Endothelial cell of umbilical vein (primary cell): ENCODE measurements around the gene EIF4A3. TPM values are rescaled to one million over a fixed set of nuclear protein-coding genes. Genes with fewer than 3 reads are reported as not detected.

Source experiments
- BruUV-seq: library from RNA; stranded (reverse); fragments of 400-500 nt; replicated peaks from 2 replicates; lab custom pipeline; 2021; lab: Mats Ljungman, UMichigan
- CTCF ChIA-PET: fragments of 300-600, 350-600 bp; sonication (Branson Sonifier 250); formaldehyde crosslinking; loops from one replicate; lab custom pipeline; 2021; ENCODE audit warnings: antibody characterized with exemption, inconsistent platforms; lab: Charles Lee
- POLR2A ChIA-PET: fragments of 300-600, 350-600 bp; sonication (Branson Sonifier 250); formaldehyde crosslinking; loops from one replicate; lab custom pipeline; 2021; ENCODE audit warnings: antibody characterized with exemption, inconsistent platforms; lab: Charles Lee
- DNase-seq: peaks from one replicate; pipeline ENCODE4 v3.0.0-alpha.2; 2011; ENCODE audit warnings: low read depth, low spot score
- FAIRE-seq: peaks from 2 replicates; lab custom pipeline; 2011; peaks lifted over from hg19 to GRCh38; lab: Jason Lieb, UNC
- H2AFZ ChIP-seq: 2 replicates; pipeline ENCODE4 v1.6.0; 2012; ENCODE audit warnings: low read depth, low read length, control low read depth, inconsistent platforms
- H3K27ac ChIP-seq: 2 replicates; pipeline ENCODE4 v1.5.1; 2011; ENCODE audit warnings: low read depth, mild to moderate bottlenecking, control low read depth, low read length, moderate library complexity; ENCODE audit not compliant: insufficient read depth
- H3K27me3 ChIP-seq, 2 experiments: 2 replicates each; pipeline versions ENCODE4 v1.6.0 to v1.6.1; 2011; ENCODE audit warnings: low read length in 2 of 2, mixed read lengths in 1 of 2; ENCODE audit not compliant: control insufficient read depth in 2 of 2, insufficient read depth in 2 of 2
- H3K36me3 ChIP-seq, 2 experiments: 2 replicates in 1 of 2; 3 replicates in 1 of 2; pipeline ENCODE4 v1.5.1; 2011; ENCODE audit warnings: low read length in 2 of 2, mild to moderate bottlenecking in 1 of 2, moderate library complexity in 1 of 2; ENCODE audit not compliant: control insufficient read depth in 2 of 2, insufficient read depth in 2 of 2; ENCODE audit errors: extremely low read depth in 1 of 2
- H3K4me1 ChIP-seq: 3 replicates; pipeline ENCODE4 v1.5.1; 2011; ENCODE audit warnings: mild to moderate bottlenecking, low read length; ENCODE audit not compliant: control insufficient read depth, insufficient read depth; ENCODE audit errors: extremely low read depth
- H3K4me2 ChIP-seq: 2 replicates; pipeline ENCODE4 v1.6.1; 2011; ENCODE audit warnings: low read length, control low read depth, mixed read lengths; ENCODE audit not compliant: insufficient read depth
- H3K4me3 ChIP-seq, 3 experiments: fragments of 200-600 bp in 1 of 3; sonication (generic), shearing (Covaris generic) in 1 of 3; replicated peaks in 1 of 3; 2 replicates each; pipeline ENCODE4 v1.5.1; 2011 to 2016; ENCODE audit warnings: control low read depth in 3 of 3, low read length in 3 of 3, mild to moderate bottlenecking in 2 of 3, inconsistent platforms in 1 of 3, low read depth in 1 of 3, moderate library complexity in 1 of 3; ENCODE audit not compliant: insufficient read depth in 1 of 3
- H3K79me2 ChIP-seq: 2 replicates; pipeline ENCODE4 v1.6.0; 2012; ENCODE audit warnings: low read length, inconsistent platforms; ENCODE audit not compliant: control insufficient read depth, insufficient read depth
- H3K9ac ChIP-seq: replicated peaks from 2 replicates; pipeline ENCODE3; 2011; ENCODE audit warnings: low read length, control low read depth; ENCODE audit not compliant: insufficient read depth; ENCODE audit errors: extremely low read depth
- H3K9me1 ChIP-seq: replicated peaks from 3 replicates; pipeline ENCODE4 v1.6.0; 2011; ENCODE audit warnings: mild to moderate bottlenecking, low read length; ENCODE audit not compliant: control insufficient read depth, insufficient read depth; ENCODE audit errors: extremely low read depth
- H3K9me3 ChIP-seq: replicated peaks from 2 replicates; pipeline ENCODE4 v1.5.1; 2012; ENCODE audit warnings: low read length, inconsistent platforms; ENCODE audit not compliant: control insufficient read depth, insufficient read depth
- H4K20me1 ChIP-seq: replicated peaks from 2 replicates; pipeline ENCODE3; 2011; ENCODE audit warnings: mild to moderate bottlenecking, low read length; ENCODE audit not compliant: control insufficient read depth, insufficient read depth; ENCODE audit errors: extremely low read depth
- EZH2 ChIP-seq: IDR thresholded peaks from 2 replicates; pipeline ENCODE4 v1.6.1; 2012; ENCODE audit warnings: borderline replicate concordance, low read depth, mild to moderate bottlenecking, moderate library complexity, low read length, inconsistent platforms; ENCODE audit not compliant: severe bottlenecking
- FOS ChIP-seq: IDR thresholded peaks from 2 replicates; pipeline ENCODE4 v1.6.1; 2011; ENCODE audit warnings: mild to moderate bottlenecking, low read length, moderate library complexity, borderline replicate concordance; ENCODE audit not compliant: insufficient read depth
- GATA2 ChIP-seq: IDR thresholded peaks from 2 replicates; pipeline ENCODE4 v1.7.0; 2011; ENCODE audit warnings: low read depth, mild to moderate bottlenecking, moderate library complexity, mixed read lengths, low read length; ENCODE audit not compliant: insufficient read length, insufficient read depth
- JUN ChIP-seq: IDR thresholded peaks from 2 replicates; pipeline ENCODE4 v1.6.1; 2011; ENCODE audit warnings: borderline replicate concordance, low read depth; ENCODE audit not compliant: insufficient read length, insufficient read depth
- MYC ChIP-seq: IDR thresholded peaks from one replicate; pipeline ENCODE4 v1.6.1; 2011; ENCODE audit warnings: mild to moderate bottlenecking, low read depth, low read length
- POLR2A ChIP-seq: IDR thresholded peaks from 2 replicates; pipeline ENCODE4 v1.6.1; 2012; ENCODE audit warnings: low read depth, mild to moderate bottlenecking, control low read depth, low read length
- POLR2AphosphoS5 ChIP-seq: IDR thresholded peaks from 2 replicates; pipeline ENCODE4 v1.6.1; 2012; ENCODE audit warnings: low read depth, mild to moderate bottlenecking, control low read depth, low read length, moderate library complexity; ENCODE audit not compliant: insufficient read depth
- dilution Hi-C: fragments of 300-500 bp; cut with MboI; formaldehyde crosslinking; loops from one replicate; pipeline ENCODE4 v1.15.0; 2019; ENCODE audit warnings: low sequenced_read_pairs; ENCODE audit not compliant: extremely low pct_ligation_motif_present
- intact Hi-C: fragments of 100-400 bp; cut with micrococcal nuclease; formaldehyde crosslinking; loops from one replicate; pipeline ENCODE4 v1.10.0; 2022
- polyA plus RNA-seq, 4 experiments: library from polyadenylated mRNA; depleted of rRNA in 3 of 4; stranded (reverse) in 3 of 4; unstranded in 1 of 4; fragments of >200 nt; gene quantifications; 2 replicates each; pipeline versions ENCODE4 v1.2.1 to v1.2.3, GENCODE V29; 2011 to 2012; ENCODE audit warnings: missing spikeins in 1 of 4
- total RNA-seq: library from RNA; stranded (reverse); gene quantifications from 2 replicates; pipeline ENCODE4 v1.2.3, GENCODE V29; 2021
- TF ChIP-seq, protein P1 (sequence below): IDR thresholded peaks from 2 replicates; pipeline ENCODE4 v1.6.1; 2011; ENCODE audit not compliant: insufficient read depth, insufficient read length
- TF ChIP-seq, protein P2 (sequence below), 2 donors: IDR thresholded peaks; 1 replicate in 1 of 2; 2 replicates in 1 of 2; pipeline ENCODE4 v1.5.1; 2011; ENCODE audit warnings: low read length in 2 of 2, mild to moderate bottlenecking in 2 of 2, moderate library complexity in 2 of 2, control low read depth in 1 of 2, inconsistent platforms in 1 of 2, low read depth in 1 of 2; ENCODE audit not compliant: insufficient read depth in 1 of 2; ENCODE audit errors: extremely low read depth in 1 of 2

The EIF4A3 gene
- total and polyA plus RNA-seq, 2 donors (not counting 3 experiments of a cell fraction or from before 2014, with no cell fraction given) = 90.4 to 94.5 TPM

DNA sequence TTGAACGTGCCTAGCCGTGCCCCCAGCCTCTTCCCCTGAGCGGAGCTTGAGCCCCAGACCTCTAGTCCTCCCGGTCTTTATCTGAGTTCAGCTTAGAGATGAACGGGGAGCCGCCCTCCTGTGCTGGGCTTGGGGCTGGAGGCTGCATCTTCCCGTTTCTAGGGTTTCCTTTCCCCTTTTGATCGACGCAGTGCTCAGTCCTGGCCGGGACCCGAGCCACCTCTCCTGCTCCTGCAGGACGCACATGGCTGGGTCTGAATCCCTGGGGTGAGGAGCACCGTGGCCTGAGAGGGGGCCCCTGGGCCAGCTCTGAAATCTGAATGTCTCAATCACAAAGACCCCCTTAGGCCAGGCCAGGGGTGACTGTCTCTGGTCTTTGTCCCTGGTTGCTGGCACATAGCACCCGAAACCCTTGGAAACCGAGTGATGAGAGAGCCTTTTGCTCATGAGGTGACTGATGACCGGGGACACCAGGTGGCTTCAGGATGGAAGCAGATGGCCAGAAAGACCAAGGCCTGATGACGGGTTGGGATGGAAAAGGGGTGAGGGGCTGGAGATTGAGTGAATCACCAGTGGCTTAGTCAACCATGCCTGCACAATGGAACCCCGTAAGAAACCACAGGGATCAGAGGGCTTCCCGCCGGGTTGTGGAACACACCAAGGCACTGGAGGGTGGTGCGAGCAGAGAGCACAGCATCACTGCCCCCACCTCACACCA is 44.8 kb downstream of the EIF4A3 start:
- FAIRE-seq = peak; percentile 77
- Histone ChIP-seq H3K27me3 (no peaks in the 10 kb centered on the region), H3K36me3 (no peaks in the 10 kb centered on the region), H3K79me2 (no peaks in the 10 kb centered on the region), H3K27ac (no peak overlapping the region), H2AFZ (peak overlapping the region; percentile 92), H3K4me3 (peak overlapping the region; percentile 10 to 80 (median 70)), H3K9me1 (no peaks in the 10 kb centered on the region), H3K4me2 (peak overlapping the region; percentile 55), H4K20me1 (no peaks in the 10 kb centered on the region), H3K4me1 (peaks cover 10% of the 10 kb centered on the region), H3K9me3 (no peaks in the 10 kb centered on the region), H3K9ac (peak overlapping the region; percentile 83)
- intact Hi-C loops = loop anchor here (1.0 to 10.0 kb wide), 2 partner anchors 45 to 263 kb away; partner anchors contain the start of gene EIF4A3
- no peak for TF ChIP-seq POLR2A
- CTCF ChIA-PET = interaction anchor here (0.6 to 2.4 kb wide), 45 partner anchors 8 to 360 kb away, joined by 3 to 23 read pairs (median 5); partner anchors contain the start of genes CBX8 and EIF4A3
- POLR2A ChIA-PET = interaction anchor here (0.6 to 1.0 kb wide), 2 partner anchors 44 to 68 kb away, joined by 4 to 5 read pairs; no protein-coding TSS in a partner anchor
- DNase-seq = peak; percentile 35
- dilution Hi-C loops = no loop called here
- no TSS peak for BruUV-seq

DNA sequence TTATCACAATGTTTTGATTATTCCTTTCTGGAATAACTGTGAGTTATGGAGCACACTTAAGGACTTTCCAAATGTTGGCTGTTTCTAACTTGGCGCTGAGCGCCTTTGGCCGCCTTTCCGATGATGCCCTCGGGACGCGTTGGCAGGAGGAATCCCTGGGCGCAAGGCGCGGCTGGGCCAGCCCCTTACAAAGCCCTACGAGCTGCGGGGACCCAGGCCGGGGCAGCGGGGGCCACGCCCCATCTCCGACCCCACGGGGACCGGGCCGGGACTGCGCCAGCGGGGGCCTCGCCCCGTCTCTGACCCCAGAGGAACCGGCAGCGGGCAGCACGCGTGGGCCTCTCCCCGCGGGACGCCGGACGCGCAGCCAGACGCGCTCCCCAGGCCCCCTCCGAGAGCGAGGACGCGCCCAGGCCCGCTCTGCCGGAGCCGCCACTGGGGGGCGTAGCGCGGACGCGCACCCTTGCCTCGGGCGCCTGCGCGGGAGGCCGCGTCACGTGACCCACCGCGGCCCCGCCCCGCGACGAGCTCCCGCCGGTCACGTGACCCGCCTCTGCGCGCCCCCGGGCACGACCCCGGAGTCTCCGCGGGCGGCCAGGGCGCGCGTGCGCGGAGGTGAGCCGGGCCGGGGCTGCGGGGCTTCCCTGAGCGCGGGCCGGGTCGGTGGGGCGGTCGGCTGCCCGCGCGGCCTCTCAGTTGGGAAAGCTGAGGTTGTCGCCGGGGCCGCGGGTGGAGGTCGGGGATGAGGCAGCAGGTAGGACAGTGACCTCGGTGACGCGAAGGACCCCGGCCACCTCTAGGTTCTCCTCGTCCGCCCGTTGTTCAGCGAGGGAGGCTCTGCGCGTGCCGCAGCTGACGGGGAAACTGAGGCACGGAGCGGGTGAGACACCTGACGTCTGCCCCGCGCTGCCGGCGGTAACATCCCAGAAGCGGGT is 45.6 kb downstream of the EIF4A3 start, which contains the start of gene GAA:
TSS of gene GAA (plus strand) at position 571 of the 935 bp plus-strand sequence. CDS start 3,006 bp downstream, outside the sequence.
- POLR2A ChIA-PET = interaction anchor here (0.6 to 1.0 kb wide), 2 partner anchors 45 to 67 kb away, joined by 4 to 5 read pairs; no protein-coding TSS in a partner anchor
- Histone ChIP-seq H3K4me3 (peak within 1 kb of the TSS; percentile 70 to 80 (median 72)), H3K36me3 (no peaks in the 10 kb centered on the region), H2AFZ (peak within 1 kb of the TSS; percentile 94), H3K9me3 (no peaks in the 10 kb centered on the region), H3K27ac (peak within 1 kb of the TSS; percentile 32), H3K27me3 (no peaks in the 10 kb centered on the region), H3K4me2 (peak within 1 kb of the TSS; percentile 94), H4K20me1 (no peaks in the 10 kb centered on the region), H3K4me1 (peaks cover 10% of the 10 kb centered on the region), H3K9ac (peak within 1 kb of the TSS; percentile 83), H3K79me2 (no peaks in the 10 kb centered on the region), H3K9me1 (no peaks in the 10 kb centered on the region)
- DNase-seq (peak; percentile 83), FAIRE-seq (peak; percentile 74)
- CTCF ChIA-PET = interaction anchor here (0.6 to 2.4 kb wide), 46 partner anchors 9 to 360 kb away, joined by 3 to 23 read pairs (median 5); partner anchors contain the start of genes CBX8 and EIF4A3
- BruUV-seq = TSS peak; percentile 48
- dilution Hi-C loops = no loop called here
- TF ChIP-seq POLR2A = peak; percentile 82
- no peak for TF ChIP-seq MYC
- TF ChIP-seq FOS = no peak
- no peak for TF ChIP-seq JUN
- no peak for TF ChIP-seq EZH2
- TF ChIP-seq, protein P1, sequence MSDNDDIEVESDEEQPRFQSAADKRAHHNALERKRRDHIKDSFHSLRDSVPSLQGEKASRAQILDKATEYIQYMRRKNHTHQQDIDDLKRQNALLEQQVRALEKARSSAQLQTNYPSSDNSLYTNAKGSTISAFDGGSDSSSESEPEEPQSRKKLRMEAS = peak; percentile 76
- no peak for TF ChIP-seq GATA2
- TF ChIP-seq POLR2AphosphoS5 = peak; percentile 97
- TF ChIP-seq, protein P2, sequence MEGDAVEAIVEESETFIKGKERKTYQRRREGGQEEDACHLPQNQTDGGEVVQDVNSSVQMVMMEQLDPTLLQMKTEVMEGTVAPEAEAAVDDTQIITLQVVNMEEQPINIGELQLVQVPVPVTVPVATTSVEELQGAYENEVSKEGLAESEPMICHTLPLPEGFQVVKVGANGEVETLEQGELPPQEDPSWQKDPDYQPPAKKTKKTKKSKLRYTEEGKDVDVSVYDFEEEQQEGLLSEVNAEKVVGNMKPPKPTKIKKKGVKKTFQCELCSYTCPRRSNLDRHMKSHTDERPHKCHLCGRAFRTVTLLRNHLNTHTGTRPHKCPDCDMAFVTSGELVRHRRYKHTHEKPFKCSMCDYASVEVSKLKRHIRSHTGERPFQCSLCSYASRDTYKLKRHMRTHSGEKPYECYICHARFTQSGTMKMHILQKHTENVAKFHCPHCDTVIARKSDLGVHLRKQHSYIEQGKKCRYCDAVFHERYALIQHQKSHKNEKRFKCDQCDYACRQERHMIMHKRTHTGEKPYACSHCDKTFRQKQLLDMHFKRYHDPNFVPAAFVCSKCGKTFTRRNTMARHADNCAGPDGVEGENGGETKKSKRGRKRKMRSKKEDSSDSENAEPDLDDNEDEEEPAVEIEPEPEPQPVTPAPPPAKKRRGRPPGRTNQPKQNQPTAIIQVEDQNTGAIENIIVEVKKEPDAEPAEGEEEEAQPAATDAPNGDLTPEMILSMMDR (IDR thresholded peaks at IDR 0.05; ENCODE audit: extremely low read depth in 1 of 2, insufficient read depth in 1 of 2, low read depth in 1 of 2, low read length in 2 of 2) = peak; percentile 74 to 94
- intact Hi-C loops = loop anchor here (10.0 kb wide), 1 partner anchor 264 kb away; no protein-coding TSS in a partner anchor
